ENCODE results near the gene ASB2.

ASB2 gene

DNA sequence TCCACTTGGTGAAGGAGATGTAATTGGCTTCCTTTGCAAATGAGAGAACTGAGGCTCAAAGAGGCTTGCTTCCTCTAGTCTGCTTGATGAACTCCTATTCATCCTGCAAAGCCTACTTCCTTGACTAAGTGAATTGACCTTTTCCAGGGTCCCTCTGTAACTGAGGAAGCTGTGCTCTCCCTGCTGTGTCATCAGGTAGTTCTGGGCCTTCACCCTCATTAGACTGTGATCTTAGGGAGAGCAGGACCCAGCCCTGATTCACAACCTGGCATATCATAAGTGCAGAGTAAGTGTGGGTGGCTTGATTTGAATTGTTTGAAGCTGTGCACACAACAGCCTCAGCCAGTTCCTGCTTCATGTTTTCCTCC is 16.3 kb downstream of the ASB2 start:
- no peak for DNase-seq

DNA sequence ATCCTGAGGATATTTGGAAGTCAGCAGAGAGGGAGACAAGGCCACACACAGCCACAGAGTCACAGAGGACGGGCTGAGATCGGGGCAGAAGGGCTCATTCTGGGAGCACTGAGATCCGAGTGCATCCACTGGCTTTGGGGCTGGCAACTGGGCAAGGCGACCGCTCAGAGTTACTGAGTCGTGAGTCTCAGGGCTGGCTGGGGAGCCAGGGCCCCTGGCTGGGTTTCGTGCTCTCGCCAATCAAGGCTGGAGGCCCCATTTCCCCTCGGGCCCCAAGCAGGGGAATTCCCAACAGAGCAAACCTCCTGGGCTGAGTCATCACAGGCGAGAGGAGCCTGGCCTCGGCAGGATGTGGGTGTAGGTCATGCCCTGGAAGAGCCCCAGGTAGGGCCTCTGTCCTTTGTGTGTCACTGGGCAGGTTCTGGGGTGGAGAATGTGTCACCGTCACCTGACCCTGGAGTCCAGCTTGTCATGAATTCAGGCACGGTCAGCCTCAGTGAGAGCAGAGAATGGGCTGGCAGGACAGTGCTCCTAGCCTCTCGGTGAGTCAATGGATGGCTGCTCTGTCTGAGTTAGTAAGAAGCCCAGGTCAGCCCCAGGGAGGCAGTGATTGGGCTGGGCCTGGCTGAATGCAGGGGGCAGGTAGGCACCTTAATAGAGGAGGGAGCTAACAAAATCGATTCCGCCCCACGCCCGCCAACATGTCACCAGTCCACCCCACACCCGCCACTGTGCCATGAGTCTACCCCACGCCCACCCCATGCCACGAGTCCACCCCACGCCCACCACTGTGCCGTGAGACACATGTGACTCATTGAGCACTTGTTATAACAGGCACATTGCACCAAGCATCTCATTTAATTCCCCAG is 16.9 kb downstream of the ASB2 start:
- DNase-seq: no peak

DNA sequence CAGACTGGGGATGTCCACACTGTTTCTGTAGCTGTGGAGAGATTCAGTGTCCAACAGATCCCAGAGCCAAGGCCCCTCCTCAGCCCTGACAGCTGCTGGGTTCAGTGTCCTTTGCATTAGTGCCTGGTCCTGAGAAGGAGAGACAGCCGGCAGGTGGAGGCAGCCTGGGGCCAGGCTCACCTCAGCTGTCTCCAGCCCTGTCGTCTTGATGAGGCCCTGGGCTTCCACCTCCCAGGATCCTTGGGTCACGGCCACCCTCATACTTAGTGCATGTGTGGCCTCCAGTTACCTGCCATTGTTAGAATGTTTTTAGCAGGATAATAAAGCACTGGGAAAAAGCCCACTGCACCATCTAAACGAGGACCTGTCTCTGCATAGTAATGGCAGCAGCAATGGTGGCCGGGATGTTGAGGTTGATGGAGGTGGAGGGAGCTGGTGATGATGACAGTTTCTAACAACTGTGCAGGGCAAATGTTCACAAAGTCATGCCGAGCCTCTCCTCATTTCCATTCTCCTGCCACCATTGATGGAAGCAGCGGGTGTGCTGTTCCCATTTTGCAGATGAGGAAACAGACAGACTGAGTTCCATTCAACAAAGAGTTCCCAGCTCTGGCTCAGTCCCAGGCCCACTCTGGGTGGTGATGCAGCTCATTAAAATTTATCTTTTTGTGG is 17.7 kb downstream of the ASB2 start:
- DNase-seq: no peak

DNA sequence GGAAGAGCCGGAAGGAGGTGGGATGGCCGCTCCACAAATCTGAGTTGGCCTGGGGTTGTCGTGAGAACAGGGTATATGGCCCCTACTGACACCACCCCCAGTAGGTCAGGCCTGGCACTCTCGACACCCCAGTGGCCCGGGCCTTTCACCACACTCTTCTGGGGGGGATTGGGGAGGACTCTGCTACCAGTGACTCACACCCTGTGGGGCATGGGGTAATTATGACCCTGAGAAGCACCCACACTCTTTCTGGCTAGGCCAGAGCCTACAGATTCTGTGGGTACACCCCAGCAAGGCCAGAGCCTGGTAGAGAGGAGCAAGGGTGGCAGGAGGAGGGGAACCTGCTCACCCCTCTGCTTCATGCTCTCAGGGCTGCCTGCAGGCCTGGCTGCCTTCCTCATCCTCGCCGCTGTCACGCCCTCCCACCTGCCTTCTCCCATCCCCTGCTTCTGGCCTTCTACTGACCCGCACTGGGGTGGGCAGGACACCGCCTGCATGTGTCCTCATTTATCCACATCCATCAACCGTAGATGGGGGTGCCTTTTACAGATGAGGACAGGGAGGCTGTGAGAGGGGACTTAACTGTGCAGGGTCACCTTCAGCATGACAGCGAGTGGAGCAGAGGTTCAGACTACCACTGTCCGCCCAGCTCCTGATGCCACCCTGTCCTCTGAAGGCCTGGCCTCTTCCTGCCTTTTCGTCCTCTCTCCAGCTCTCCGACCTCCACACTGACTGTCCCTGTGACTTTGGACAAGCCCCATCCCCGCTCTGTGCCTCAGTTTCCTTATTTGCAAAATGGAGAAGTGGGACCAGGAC is 18.4 kb downstream of the ASB2 start:
- no peak for DNase-seq

DNA sequence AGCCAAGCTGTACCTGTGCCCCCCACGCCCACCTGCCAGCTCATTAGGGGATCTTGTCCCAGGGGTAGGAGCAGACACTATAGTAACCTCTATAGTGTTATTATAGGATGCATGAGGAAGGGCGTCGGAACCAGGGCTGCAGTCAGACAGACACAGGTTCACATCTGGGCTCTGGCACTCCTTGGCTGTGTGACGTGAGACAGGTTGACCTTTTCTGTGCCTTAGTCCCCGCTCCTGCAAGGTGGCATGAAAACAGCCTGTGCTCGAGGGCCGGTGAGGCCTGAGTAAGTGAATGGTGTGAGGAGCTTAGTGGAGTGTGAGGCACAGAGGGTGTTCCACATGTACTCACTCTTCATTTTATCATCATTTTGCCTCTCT is 19.0 kb downstream of the ASB2 start:
- no peak for DNase-seq

DNA sequence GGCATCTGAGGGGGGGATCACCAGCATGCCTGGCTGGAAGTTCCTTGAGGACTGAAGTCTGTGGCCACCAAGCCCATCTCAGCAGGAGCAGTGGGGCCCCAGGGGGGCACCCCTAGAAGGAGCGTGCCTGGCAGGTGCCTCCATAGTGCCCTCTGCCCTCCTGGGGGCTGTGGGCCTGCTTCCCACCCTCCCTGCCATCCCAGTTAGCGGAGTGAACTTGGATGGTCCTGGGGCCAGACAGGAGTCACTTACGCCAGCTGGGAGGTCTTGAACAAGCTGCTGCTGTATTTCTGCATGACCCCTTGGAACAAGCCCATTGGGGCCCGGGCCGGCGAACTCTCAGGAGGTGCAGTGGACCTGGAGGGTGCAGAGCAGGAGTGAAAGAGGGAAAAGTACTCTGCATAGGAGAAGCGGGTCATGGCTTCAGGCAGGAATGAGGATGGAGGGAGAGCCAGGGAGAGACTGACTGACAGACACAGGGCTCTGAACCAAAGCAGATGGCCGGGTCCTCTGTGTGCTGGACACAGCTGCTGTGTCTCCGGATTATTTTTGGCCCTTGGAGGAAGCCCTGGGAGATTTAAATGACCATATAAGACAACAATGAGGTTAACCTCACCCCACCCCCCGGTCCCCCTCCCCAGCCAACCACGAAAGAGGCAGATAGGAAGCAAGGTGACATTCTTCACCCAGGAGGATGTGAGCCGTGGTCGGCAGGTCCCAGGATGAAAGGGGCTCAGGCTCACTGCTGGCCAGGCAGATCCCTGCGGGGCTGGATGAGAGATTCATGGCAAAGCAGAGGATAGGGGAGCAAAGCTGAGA is 19.6 kb downstream of the ASB2 start:
- no peak for DNase-seq

DNA sequence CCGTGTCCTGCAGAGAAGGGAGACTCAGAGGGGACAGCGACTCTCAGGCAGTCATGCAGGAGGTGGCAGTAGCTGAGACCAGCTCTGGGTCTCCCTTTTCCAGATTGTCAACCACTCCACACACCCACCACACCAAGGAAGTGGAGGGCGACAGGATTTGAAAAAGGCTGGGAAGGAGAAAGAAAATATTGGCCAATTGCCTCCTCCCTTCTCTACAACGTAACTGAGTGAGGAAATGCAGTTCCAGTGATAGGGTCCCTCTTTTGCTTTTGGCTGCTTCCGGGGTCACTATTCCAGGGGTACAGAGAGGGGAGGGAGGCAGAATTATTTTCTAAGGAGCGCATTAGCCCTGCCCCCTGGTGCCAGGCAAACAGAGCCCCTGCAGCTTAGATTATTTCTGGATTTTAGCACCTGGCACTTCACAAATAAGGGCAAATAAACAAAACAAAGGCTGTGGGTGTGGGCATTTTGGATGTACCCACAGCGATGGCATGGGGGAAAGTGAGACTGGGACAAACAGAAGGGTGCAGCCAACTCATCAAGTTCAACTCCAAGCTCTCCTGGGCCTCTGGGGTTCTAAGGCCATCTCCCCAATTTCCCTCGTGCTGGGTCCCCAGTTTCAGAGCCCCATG is 20.4 kb downstream of the ASB2 start:
- no peak for DNase-seq

DNA sequence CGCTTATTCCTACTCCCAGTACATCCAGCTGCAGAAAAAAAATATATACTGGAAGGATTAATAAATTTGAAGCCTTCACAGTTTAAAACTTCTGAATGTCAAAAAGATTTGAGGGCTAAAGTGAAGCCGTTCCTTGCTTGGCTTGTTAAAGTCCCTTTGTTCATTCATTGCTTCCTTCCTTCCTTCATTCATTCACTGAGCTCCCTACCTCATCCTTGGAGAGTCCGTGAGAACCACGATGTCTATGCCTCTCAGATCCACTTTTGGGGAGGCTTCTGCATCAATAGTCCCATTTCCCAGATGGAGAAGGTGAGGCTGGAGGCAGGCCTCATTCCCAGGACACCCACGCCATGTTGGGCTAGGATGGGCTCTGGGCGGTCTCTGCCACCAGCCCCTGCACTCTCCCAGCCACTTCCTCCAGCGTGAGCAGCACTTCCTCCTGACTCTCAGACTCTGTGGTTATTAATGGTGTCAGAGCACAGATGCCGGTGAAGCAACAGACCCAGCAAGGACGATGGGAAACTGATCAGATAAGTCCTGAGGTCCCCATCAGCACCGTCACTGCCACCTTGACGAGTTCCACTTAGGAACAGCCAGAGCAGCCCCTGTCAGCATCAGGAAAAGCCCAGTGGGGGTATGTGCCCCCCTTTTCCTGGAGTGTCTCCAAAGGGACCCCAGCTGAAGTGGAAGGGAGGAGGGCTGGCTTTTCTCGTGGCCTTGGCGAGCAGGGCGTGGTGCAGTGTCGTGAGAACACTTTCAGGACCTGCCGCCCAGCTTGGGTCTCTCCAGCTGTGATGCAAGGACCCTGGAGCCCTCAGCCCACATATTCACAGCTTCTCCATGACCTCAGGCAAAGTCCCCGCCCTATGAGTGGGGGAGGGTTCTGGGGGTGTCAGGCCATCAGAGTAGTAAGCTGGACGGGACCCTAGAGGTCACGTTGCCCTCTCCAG is 21.2 kb downstream of the ASB2 start:
- no peak for DNase-seq

DNA sequence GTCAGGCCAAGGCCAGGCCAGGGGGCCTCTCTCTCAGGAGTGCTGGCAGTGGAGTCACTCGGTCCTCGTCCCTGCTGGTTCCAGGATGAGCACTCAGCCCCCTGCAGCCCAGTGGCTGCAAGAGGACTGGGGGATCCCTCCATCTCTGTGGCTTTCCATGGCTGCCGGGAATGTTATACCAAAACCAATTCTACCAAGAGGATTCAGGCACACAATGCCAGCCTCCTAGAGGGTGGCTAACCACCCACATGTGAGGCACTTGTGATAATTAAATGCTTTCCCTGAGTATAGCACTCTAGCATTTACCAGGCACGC is 21.9 kb downstream of the ASB2 start:
- DNase-seq: no peak

DNA sequence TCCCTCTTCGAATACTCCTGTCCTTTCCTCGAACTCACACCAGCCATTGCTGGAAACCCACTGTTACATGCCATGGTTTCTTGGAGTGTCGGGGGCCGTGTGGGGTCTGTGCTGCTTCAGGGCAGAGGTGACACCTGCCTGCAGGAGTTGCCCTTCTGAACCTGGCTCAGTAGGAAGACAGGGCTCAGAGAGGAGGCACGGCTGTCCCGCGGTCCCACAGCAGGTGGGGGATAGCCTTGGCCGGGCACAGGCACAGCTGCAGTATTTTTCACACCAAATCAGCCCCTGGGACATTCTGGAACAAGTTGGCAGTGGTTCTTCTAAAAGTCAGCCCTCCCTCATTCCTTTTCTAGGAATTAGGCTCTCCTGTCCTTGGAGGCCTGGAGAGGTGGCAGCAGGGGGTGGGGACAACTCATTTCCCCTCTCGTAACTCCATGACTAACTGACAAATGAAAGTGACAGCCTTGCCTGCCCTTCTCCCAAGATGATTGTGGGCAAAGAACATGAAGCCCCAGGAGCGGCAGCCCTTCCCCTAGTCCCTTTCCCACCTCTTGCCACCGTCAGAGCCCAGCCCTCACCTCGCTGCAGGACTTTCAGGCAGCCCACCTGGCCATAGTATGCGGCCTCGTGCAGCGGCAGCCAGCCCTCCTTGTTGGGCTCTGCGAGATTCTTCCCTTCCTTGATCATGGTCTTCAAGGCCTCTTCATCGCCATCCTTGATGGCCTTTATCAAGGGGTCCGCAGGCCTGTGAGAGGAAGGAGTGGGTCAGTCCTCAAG is 22.4 kb downstream of the ASB2 start:
- DNase-seq: no peak

DNA sequence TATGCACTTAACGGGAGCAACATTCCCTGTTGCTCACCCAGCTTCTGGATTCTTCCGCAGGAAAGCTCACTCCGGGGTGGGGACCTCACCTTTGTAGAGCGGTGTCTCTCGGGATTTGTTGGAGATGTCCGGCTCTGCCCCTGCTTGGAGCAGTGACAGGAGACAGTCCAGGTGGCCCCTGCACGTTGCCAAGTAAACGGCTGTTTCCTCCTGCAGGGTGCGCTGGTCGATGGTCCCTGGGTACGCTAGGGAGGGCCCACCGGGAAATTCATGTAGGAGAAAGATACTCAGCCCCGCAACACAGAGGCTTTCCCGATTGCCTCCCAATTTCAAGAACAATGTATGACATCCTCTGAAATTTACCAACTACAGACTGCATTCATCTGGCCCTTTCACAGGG is 23.1 kb downstream of the ASB2 start:
- DNase-seq: no peak

DNA sequence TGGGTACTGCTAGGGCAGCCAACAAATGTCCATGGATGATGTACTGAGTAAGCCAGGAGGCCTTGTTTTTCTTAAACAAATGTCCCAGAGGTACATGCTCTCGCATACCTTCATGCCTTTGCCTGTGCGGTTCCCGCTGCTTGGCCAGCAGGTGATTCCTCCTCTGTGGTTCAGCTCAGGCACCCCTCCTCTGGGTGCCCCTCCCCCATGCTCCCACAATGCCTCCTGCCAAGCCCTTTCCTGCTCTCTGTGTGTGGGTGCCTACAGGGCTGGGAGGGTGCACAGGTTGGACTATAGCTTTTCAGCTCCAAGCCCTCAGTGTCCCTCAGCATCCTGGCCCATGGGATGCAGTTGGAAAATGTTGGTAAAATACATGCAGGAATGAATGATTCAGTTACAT is 23.5 kb downstream of the ASB2 start:
- DNase-seq: no peak

DNA sequence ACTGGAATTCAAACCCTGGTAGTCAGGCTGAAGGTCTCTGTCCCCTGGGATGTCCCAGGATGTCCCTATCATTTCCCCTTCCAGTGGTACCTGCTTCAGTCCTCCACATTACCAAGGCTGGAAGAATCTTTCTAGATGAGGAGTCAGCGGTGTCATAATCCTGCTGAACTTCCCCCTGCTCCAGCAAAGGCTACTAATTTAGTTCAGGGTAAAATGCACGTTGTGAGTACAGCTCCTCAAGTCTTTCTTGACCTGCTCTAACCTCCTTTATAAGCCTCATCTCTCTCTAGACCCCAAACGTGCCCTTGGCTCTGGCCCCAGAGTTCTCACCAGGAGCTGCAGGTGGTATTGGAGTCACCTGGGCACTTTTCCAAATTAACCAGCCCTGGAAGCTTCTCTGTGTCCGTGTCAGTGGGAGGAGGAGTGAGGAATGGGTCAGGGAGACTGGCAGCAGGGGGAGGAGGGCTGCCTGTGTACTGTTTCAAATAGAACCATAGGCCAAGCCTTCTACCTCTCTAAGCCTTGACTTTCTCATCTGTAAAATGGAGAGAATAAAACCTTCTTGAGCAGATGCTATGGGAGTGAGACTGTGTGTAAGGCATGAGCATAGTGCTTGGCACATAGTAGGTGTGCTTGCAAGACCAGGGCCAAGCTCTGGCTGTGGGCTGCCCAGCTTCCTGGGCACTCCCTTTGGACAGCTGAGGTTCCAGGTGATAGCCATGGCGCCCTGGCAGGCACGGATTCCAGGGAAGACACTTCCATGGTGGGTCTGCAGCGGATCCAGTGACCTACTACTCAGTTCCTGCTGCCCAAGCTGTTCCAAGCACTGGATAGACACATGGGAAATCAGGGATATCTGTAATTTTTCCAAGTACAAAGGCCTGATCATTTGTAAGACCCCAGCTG is 24.5 kb downstream of the ASB2 start:
- no peak for DNase-seq

DNA sequence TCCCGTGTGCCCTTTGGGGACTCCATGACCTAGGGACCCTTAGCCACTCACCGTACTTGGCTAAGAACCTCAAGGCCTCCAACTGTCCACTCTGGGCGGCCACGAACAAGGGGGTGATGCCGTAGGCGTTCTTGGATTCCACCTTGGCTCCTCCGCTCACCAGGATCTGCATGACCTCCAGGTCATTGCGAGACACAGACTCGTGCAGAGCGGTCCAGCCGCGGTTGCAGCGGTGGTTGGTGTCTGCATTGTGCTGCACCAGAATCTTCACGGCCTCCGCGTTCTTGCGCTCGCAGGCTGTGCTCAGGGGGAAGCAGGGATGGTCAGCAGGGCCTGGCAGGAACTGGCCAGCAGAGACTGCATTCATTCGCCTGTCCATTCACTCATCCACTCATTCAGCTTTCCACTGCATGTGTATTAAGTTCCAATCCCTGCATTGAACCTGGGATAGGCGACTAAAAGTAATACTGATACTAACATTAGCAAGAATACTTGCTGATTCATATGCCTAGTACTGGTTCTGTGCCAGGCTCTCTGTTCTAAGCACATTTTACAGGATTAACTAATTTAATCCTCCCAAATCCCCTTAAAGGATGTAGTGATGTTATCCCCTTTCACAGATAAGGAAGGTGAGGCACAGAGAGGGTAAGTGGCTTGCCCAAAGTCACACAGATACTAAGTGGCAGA is 25.3 kb downstream of the ASB2 start:
- DNase-seq: no peak

DNA sequence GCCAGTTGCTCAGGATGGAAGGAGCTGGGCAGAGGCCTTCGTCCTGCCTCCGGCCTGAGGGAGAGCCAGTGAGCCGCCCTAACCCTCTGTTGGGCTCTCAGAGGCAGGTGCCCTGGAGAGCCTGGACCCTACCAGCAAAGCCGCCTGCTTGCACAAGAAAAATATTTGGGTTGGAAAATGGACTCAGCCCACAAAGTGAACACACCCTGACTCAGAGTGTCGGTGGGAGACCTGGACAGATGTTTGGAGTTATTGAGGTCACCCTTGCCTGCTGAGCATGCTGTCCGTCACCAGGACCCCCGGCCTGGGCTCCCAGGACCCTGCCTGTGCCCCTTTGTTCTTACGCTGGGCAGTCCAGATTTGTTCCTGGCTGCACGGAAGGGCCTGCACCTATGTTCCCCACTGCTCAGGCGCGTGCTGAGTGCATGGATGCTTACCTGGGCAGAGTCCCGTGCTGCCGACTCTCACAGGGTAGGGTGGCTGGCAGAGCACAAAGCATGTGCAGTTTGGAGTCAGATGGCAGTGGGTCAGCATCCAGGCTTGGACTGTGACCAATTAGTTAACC is 26.8 kb downstream of the ASB2 start:
- no peak for DNase-seq

DNA sequence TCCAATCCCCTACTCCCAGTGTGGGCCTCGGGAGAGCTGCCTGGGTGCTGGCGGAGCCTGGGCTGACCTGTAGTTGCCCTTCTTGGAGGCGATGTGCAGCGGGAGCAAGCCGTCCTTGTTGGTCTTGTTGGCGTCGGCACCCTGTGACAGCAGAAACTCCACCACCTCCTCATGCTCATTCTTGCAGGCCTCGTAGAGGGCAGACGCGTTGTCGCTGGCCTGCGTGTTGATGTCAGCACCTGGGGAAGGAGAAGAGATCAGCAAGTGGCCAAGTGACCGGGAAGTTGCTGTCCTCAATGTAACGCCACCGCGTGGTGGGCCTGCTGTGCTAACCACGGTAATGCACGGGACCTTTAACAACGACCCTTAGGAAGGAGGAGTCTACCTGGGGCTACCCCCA is 29.1 kb downstream of the ASB2 start:
- DNase-seq: no peak

DNA sequence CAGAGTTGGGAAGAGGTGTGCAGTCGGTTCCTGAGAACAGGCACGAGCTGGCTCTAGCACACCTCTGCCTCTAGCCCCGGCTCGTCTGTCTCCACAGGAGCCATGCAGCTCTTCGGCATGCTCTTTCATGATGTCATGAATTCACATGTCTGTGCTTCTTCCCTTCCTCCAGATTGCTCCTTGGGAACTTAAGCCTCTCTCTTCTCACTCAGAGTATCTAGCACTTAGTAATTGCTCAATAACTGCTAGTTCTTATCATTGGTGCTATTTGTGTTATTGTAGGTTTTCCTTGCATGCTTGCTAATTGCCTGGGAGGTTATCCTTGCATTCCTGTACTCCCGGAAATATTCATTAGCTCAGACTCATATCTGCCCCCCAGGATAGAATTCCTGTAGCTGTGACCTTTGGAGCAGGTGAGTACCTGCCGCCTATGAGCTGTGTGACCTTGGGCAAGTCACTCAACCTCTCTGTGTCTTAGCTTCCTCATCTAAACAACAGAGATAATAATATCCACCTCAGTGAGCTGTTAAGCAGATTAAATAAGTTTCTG is 29.8 kb downstream of the ASB2 start:
- no peak for DNase-seq

DNA sequence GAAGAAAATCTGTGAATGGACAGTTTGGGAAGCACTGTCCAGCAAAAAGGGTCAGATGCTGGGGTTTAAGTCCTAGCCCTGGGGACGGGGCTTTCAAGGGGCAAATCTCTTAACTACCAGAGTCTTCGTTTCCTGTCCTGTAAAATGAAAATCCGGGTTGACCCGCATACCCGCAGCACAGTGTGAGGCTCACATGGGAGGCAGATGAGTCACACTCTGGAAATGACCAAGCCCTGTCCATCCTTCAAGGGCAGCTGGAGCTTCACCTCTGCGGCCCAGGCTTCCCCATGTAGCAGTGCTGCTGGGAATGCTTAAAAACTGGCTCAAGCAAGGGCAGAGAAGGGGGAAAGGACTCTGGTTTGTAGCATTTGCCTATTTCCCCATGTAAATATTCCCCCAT is 30.3 kb downstream of the ASB2 start:
- no peak for DNase-seq

Data from NCI-H1930 (cell line).